ENCODE measurements around the gene ITGB5. TPM values are rescaled to one million over a fixed set of nuclear protein-coding genes. Genes with fewer than 3 reads are reported as not detected.

Gene ITGB5
- total and polyA plus RNA-seq, 4 donors: 16.9 to 66.6 (median 48.0) TPM

- H3K9me3 ChIP-seq (ENCODE audit: control insufficient read depth in 4 of 4, low read length in 3 of 4): no peaks in the 10 kb centered on the region
- H3K9ac ChIP-seq (ENCODE audit: low read depth in 1 of 2, low read length in 2 of 2): no peak overlapping the region
- 43% methylated on average over 2 of the region's 2 CpGs for WGBS
- TF ChIP-seq HNF4G (IDR thresholded peaks at IDR 0.05) (no peak), HNF4A (conservative IDR thresholded peaks at IDR 0.05) (peak in 1 of 2 donors; percentile 16)
- no peak for DNase-seq (ENCODE audit: low spot score)
- no peak overlapping the region for H3K27ac ChIP-seq (ENCODE audit: low read depth in 1 of 2, low read length in 2 of 2)
- H3K36me3 ChIP-seq (ENCODE audit: control insufficient read depth in 4 of 4, insufficient read depth in 3 of 4, low read depth in 1 of 4, low read length in 3 of 4): peaks cover 3 to 23% (median 15%) of the 10 kb centered on the region in 4 donors
- H3K27me3 ChIP-seq (ENCODE audit: control insufficient read depth in 4 of 4, insufficient read depth in 4 of 4, low read length in 3 of 4): no peaks in the 10 kb centered on the region
- H3K4me1 ChIP-seq (ENCODE audit: control insufficient read depth in 4 of 4, insufficient read depth in 4 of 4, low read length in 3 of 4): peaks cover 0 to 19% (median 16%) of the 10 kb centered on the region in 4 donors
- H3K4me3 ChIP-seq (ENCODE audit: low read depth in 1 of 3, low read length in 3 of 3): no peak overlapping the region
These were observed 126.6 kb downstream of the ITGB5 start for GRCh38 chr3:124760601-124761000.

GRCh38 chr3:124759666-124760401, 127.3 kb downstream of the ITGB5 start:
- DNase-seq (ENCODE audit: low spot score): no peak
- Histone ChIP-seq H3K4me3 (ENCODE audit: low read depth in 1 of 3, low read length in 3 of 3) (no peak overlapping the region), H3K36me3 (ENCODE audit: control insufficient read depth in 4 of 4, insufficient read depth in 3 of 4, low read depth in 1 of 4, low read length in 3 of 4) (peaks cover 1 to 15% (median 12%) of the 10 kb centered on the region in 4 donors), H3K9ac (ENCODE audit: low read depth in 1 of 2, low read length in 2 of 2) (no peak overlapping the region), H3K4me1 (ENCODE audit: control insufficient read depth in 4 of 4, insufficient read depth in 4 of 4, low read length in 3 of 4) (peaks cover 0 to 19% (median 16%) of the 10 kb centered on the region in 4 donors), H3K27ac (ENCODE audit: low read depth in 1 of 2, low read length in 2 of 2) (no peak overlapping the region), H3K27me3 (ENCODE audit: control insufficient read depth in 4 of 4, insufficient read depth in 4 of 4, low read length in 3 of 4) (no peaks in the 10 kb centered on the region), H3K9me3 (ENCODE audit: control insufficient read depth in 4 of 4, low read length in 3 of 4) (no peaks in the 10 kb centered on the region)
- no peak for TF ChIP-seq NR2F2 (IDR thresholded peaks at IDR 0.05)
- TF ChIP-seq, protein P1, sequence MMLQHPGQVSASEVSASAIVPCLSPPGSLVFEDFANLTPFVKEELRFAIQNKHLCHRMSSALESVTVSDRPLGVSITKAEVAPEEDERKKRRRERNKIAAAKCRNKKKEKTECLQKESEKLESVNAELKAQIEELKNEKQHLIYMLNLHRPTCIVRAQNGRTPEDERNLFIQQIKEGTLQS (IDR thresholded peaks at IDR 0.05): no peak
- no peak for TF ChIP-seq FOXA2 (IDR thresholded peaks at IDR 0.05)
- no peak for TF ChIP-seq HNF4A (conservative IDR thresholded peaks at IDR 0.05)
- TF ChIP-seq RAD21 (IDR thresholded peaks at IDR 0.05): no peak
- no peak for TF ChIP-seq ZBTB33 (IDR thresholded peaks at IDR 0.05)
- TF ChIP-seq, protein P2, sequence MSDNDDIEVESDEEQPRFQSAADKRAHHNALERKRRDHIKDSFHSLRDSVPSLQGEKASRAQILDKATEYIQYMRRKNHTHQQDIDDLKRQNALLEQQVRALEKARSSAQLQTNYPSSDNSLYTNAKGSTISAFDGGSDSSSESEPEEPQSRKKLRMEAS (IDR thresholded peaks at IDR 0.05): no peak
- WGBS: 92% methylated on average over 14 of the region's 14 CpGs

- Histone ChIP-seq H3K36me3 (ENCODE audit: control insufficient read depth in 4 of 4, insufficient read depth in 3 of 4, low read depth in 1 of 4, low read length in 3 of 4) (peaks cover 0 to 11% (median 6%) of the 10 kb centered on the region in 4 donors), H3K9me3 (ENCODE audit: control insufficient read depth in 4 of 4, low read length in 3 of 4) (no peaks in the 10 kb centered on the region), H3K27ac (ENCODE audit: low read depth in 1 of 2, low read length in 2 of 2) (no peak overlapping the region), H3K9ac (ENCODE audit: low read depth in 1 of 2, low read length in 2 of 2) (no peak overlapping the region), H3K27me3 (ENCODE audit: control insufficient read depth in 4 of 4, insufficient read depth in 4 of 4, low read length in 3 of 4) (no peaks in the 10 kb centered on the region), H3K4me1 (ENCODE audit: control insufficient read depth in 4 of 4, insufficient read depth in 4 of 4, low read length in 3 of 4) (peaks cover 0 to 19% (median 16%) of the 10 kb centered on the region in 4 donors), H3K4me3 (ENCODE audit: low read depth in 1 of 3, low read length in 3 of 3) (no peak overlapping the region)
- TF ChIP-seq EGR1 (IDR thresholded peaks at IDR 0.05; ENCODE audit: low read depth in 2 of 2) (no peak), FOXA2 (IDR thresholded peaks at IDR 0.05) (no peak), NR2F2 (IDR thresholded peaks at IDR 0.05) (no peak), RAD21 (IDR thresholded peaks at IDR 0.05) (no peak), HNF4G (IDR thresholded peaks at IDR 0.05) (no peak), ZBTB33 (IDR thresholded peaks at IDR 0.05) (no peak), FOXA1 (IDR thresholded peaks at IDR 0.05) (no peak)
- TF ChIP-seq, protein P3, sequence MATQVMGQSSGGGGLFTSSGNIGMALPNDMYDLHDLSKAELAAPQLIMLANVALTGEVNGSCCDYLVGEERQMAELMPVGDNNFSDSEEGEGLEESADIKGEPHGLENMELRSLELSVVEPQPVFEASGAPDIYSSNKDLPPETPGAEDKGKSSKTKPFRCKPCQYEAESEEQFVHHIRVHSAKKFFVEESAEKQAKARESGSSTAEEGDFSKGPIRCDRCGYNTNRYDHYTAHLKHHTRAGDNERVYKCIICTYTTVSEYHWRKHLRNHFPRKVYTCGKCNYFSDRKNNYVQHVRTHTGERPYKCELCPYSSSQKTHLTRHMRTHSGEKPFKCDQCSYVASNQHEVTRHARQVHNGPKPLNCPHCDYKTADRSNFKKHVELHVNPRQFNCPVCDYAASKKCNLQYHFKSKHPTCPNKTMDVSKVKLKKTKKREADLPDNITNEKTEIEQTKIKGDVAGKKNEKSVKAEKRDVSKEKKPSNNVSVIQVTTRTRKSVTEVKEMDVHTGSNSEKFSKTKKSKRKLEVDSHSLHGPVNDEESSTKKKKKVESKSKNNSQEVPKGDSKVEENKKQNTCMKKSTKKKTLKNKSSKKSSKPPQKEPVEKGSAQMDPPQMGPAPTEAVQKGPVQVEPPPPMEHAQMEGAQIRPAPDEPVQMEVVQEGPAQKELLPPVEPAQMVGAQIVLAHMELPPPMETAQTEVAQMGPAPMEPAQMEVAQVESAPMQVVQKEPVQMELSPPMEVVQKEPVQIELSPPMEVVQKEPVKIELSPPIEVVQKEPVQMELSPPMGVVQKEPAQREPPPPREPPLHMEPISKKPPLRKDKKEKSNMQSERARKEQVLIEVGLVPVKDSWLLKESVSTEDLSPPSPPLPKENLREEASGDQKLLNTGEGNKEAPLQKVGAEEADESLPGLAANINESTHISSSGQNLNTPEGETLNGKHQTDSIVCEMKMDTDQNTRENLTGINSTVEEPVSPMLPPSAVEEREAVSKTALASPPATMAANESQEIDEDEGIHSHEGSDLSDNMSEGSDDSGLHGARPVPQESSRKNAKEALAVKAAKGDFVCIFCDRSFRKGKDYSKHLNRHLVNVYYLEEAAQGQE (IDR thresholded peaks at IDR 0.05): no peak
- TF ChIP-seq, protein P4, sequence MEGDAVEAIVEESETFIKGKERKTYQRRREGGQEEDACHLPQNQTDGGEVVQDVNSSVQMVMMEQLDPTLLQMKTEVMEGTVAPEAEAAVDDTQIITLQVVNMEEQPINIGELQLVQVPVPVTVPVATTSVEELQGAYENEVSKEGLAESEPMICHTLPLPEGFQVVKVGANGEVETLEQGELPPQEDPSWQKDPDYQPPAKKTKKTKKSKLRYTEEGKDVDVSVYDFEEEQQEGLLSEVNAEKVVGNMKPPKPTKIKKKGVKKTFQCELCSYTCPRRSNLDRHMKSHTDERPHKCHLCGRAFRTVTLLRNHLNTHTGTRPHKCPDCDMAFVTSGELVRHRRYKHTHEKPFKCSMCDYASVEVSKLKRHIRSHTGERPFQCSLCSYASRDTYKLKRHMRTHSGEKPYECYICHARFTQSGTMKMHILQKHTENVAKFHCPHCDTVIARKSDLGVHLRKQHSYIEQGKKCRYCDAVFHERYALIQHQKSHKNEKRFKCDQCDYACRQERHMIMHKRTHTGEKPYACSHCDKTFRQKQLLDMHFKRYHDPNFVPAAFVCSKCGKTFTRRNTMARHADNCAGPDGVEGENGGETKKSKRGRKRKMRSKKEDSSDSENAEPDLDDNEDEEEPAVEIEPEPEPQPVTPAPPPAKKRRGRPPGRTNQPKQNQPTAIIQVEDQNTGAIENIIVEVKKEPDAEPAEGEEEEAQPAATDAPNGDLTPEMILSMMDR (IDR thresholded peaks at IDR 0.05; ENCODE audit: low read depth, low read length, missing input control): no peak
- WGBS: 71% methylated on average over 5 of the region's 5 CpGs
- DNase-seq (ENCODE audit: low spot score): no peak
These were observed 128.1 kb downstream of the ITGB5 start for GRCh38 chr3:124758851-124759635.

Data from liver (tissue), 9 donors.